ENCODE results near the gene NAA15.
"Not testable (repeated sequence)": the region's sequence is repeated elsewhere in the genome, so short reads cannot be mapped to it uniquely, and the experiment has no call there.

Gene NAA15

GRCh38 chr4:139319571-139319970, 18.3 kb downstream of the NAA15 start:
- no peak for DNase-seq (ENCODE audit: low read depth in 2 of 2)
- H3K4me3 ChIP-seq (replicated peaks in 1 of 2; ENCODE audit: low read depth in 2 of 2, low read length in 2 of 2), result no peak overlapping the region
- no peak for TF ChIP-seq CTCF (IDR thresholded peaks at IDR 0.05; ENCODE audit: low read depth, low read length)

GRCh38 chr4:139322070-139322469, 20.8 kb downstream of the NAA15 start:
- not testable (repeated sequence) for DNase-seq (ENCODE audit: low read depth in 2 of 2); H3K4me3 ChIP-seq (replicated peaks in 1 of 2; ENCODE audit: low read depth in 2 of 2, low read length in 2 of 2)

- H3K4me3 ChIP-seq (replicated peaks in 1 of 2; ENCODE audit: low read depth in 2 of 2, low read length in 2 of 2); DNase-seq (ENCODE audit: low read depth in 2 of 2): not testable (repeated sequence)
Measured at GRCh38 chr4:139322541-139322940, 21.2 kb downstream of the NAA15 start.

GRCh38 chr4:139324620-139325019, 23.3 kb downstream of the NAA15 start:
- H3K4me3 ChIP-seq (replicated peaks in 1 of 2; ENCODE audit: low read depth in 2 of 2, low read length in 2 of 2), result no peak overlapping the region
- no peak for TF ChIP-seq CTCF (IDR thresholded peaks at IDR 0.05; ENCODE audit: low read depth, low read length)
- DNase-seq (ENCODE audit: low read depth in 2 of 2), result no peak

- TF ChIP-seq CTCF (IDR thresholded peaks at IDR 0.05; ENCODE audit: low read depth, low read length), result no peak
- no peak for DNase-seq (ENCODE audit: low read depth in 2 of 2)
- no peak overlapping the region for H3K4me3 ChIP-seq (replicated peaks in 1 of 2; ENCODE audit: low read depth in 2 of 2, low read length in 2 of 2)
Measured at GRCh38 chr4:139329665-139330200, 28.4 kb downstream of the NAA15 start.

- no peak for DNase-seq (ENCODE audit: low read depth in 2 of 2)
- H3K4me3 ChIP-seq (replicated peaks in 1 of 2; ENCODE audit: low read depth in 2 of 2, low read length in 2 of 2), result no peak overlapping the region
- TF ChIP-seq CTCF (IDR thresholded peaks at IDR 0.05; ENCODE audit: low read depth, low read length), result no peak
Measured at GRCh38 chr4:139330283-139330682, 29.0 kb downstream of the NAA15 start.

- DNase-seq (ENCODE audit: low read depth in 2 of 2), result peak; percentile 12 to 24
- no peak for TF ChIP-seq CTCF (IDR thresholded peaks at IDR 0.05; ENCODE audit: low read depth, low read length)
- H3K4me3 ChIP-seq (replicated peaks in 1 of 2; ENCODE audit: low read depth in 2 of 2, low read length in 2 of 2), result no peak overlapping the region
Measured at GRCh38 chr4:139331185-139331584, 29.9 kb downstream of the NAA15 start.

- no peak for DNase-seq (ENCODE audit: low read depth in 2 of 2)
- TF ChIP-seq CTCF (IDR thresholded peaks at IDR 0.05; ENCODE audit: low read depth, low read length), result no peak
- H3K4me3 ChIP-seq (replicated peaks in 1 of 2; ENCODE audit: low read depth in 2 of 2, low read length in 2 of 2), result no peak overlapping the region
Measured at GRCh38 chr4:139333046-139333445, 31.7 kb downstream of the NAA15 start.

All from cardiac fibroblast (primary cell).